Measurements from ENCODE around the gene UBR4.
A peak's percentile ranks its signal among the peaks of the same experiment; 100 is the strongest.

The UBR4 gene

GRCh38 chr1:19205403-19205802 is 4.7 kb downstream of the UBR4 start:
- no peak overlapping the region for H3K14ac ChIP-seq (ENCODE audit: low read length in 2 of 2)
- no peak for DNase-seq
- no peaks in the 10 kb centered on the region for H3K27me3 ChIP-seq (ENCODE audit: control insufficient read depth in 1 of 2, insufficient read depth in 1 of 2, low read length in 2 of 2)
- H2BK120ac ChIP-seq (ENCODE audit: low read depth, low read length), result no peak overlapping the region
- 80% methylated on average over 1 of the region's 1 CpG for WGBS
- H2AK5ac ChIP-seq (ENCODE audit: low read length, severe bottlenecking), result no peak overlapping the region
- H3K4me2 ChIP-seq (ENCODE audit: low read length, poor library complexity, severe bottlenecking), result no peak overlapping the region
- peaks cover 7% of the 10 kb centered on the region for H3K4me1 ChIP-seq (ENCODE audit: control insufficient read depth, insufficient read depth, low read depth, low read length)
- no peak overlapping the region for H2BK15ac ChIP-seq (ENCODE audit: low read depth, poor library complexity, severe bottlenecking)
- H3K9ac ChIP-seq (ENCODE audit: low read length), result no peak overlapping the region
- H3K27ac ChIP-seq (ENCODE audit: low read length, poor library complexity, severe bottlenecking), result no peak overlapping the region
- H3K9me3 ChIP-seq (ENCODE audit: control insufficient read depth, low read length), result no peaks in the 10 kb centered on the region
- H3K23ac ChIP-seq (ENCODE audit: low read length in 2 of 2), result no peak overlapping the region
- no peak overlapping the region for H3K18ac ChIP-seq (ENCODE audit: low read depth in 1 of 2, low read length in 2 of 2)
- no peak overlapping the region for H3K4ac ChIP-seq (ENCODE audit: low read depth in 1 of 2, low read length in 2 of 2)
- H2BK5ac ChIP-seq (ENCODE audit: low read depth, low read length, poor library complexity, severe bottlenecking), result no peak overlapping the region
- peaks cover 2% of the 10 kb centered on the region for H3K79me1 ChIP-seq (replicated peaks; ENCODE audit: low read length, poor library complexity, severe bottlenecking)
- peaks cover 0 to 13% of the 10 kb centered on the region in 2 experiments for H3K36me3 ChIP-seq (ENCODE audit: control insufficient read depth in 1 of 2, insufficient read depth in 2 of 2, low read depth in 1 of 2, low read length in 2 of 2)
- H2AFZ ChIP-seq (ENCODE audit: low read depth, low read length), result no peak overlapping the region
- H4K91ac ChIP-seq (ENCODE audit: low read length), result no peak overlapping the region
- H4K8ac ChIP-seq (ENCODE audit: low read length), result no peak overlapping the region
- H2BK12ac ChIP-seq (ENCODE audit: low read length in 2 of 2), result no peak overlapping the region
- no peak overlapping the region for H3K4me3 ChIP-seq (ENCODE audit: insufficient read depth in 1 of 2, low read depth in 1 of 2, low read length in 2 of 2)

- Histone ChIP-seq H3K4me2 (ENCODE audit: low read length, poor library complexity, severe bottlenecking) (no peak overlapping the region), H2AK5ac (ENCODE audit: low read length, severe bottlenecking) (no peak overlapping the region), H3K27ac (ENCODE audit: low read length, poor library complexity, severe bottlenecking) (peak overlapping the region; percentile 26), H3K18ac (ENCODE audit: low read depth in 1 of 2, low read length in 2 of 2) (no peak overlapping the region), H3K14ac (ENCODE audit: low read length in 2 of 2) (no peak overlapping the region), H3K4ac (ENCODE audit: low read depth in 1 of 2, low read length in 2 of 2) (no peak overlapping the region), H3K4me3 (ENCODE audit: insufficient read depth in 1 of 2, low read depth in 1 of 2, low read length in 2 of 2) (no peak overlapping the region), H3K79me1 (replicated peaks; ENCODE audit: low read length, poor library complexity, severe bottlenecking) (peaks cover 2% of the 10 kb centered on the region), H2BK5ac (ENCODE audit: low read depth, low read length, poor library complexity, severe bottlenecking) (no peak overlapping the region), H3K23ac (ENCODE audit: low read length in 2 of 2) (no peak overlapping the region), H4K91ac (ENCODE audit: low read length) (no peak overlapping the region), H2BK120ac (ENCODE audit: low read depth, low read length) (no peak overlapping the region), H2BK12ac (ENCODE audit: low read length in 2 of 2) (no peak overlapping the region), H3K9me3 (ENCODE audit: control insufficient read depth, low read length) (no peaks in the 10 kb centered on the region), H2AFZ (ENCODE audit: low read depth, low read length) (no peak overlapping the region), H4K8ac (ENCODE audit: low read length) (no peak overlapping the region), H3K4me1 (ENCODE audit: control insufficient read depth, insufficient read depth, low read depth, low read length) (peaks cover 7% of the 10 kb centered on the region), H3K9ac (ENCODE audit: low read length) (no peak overlapping the region), H3K36me3 (ENCODE audit: control insufficient read depth in 1 of 2, insufficient read depth in 2 of 2, low read depth in 1 of 2, low read length in 2 of 2) (peaks cover 0 to 20% of the 10 kb centered on the region in 2 experiments), H2BK15ac (ENCODE audit: low read depth, poor library complexity, severe bottlenecking) (no peak overlapping the region), H3K27me3 (ENCODE audit: control insufficient read depth in 1 of 2, insufficient read depth in 1 of 2, low read length in 2 of 2) (no peaks in the 10 kb centered on the region)
- DNase-seq, result peak; percentile 30
- 98% methylated on average over 5 of the region's 6 CpGs for WGBS
These were observed 5.4 kb downstream of the UBR4 start for GRCh38 chr1:19204446-19205266.

GRCh38 chr1:19203440-19203839 is 6.6 kb downstream of the UBR4 start:
- no peaks in the 10 kb centered on the region for H3K9me3 ChIP-seq (ENCODE audit: control insufficient read depth, low read length)
- no CpG with 5 or more reads among the region's 2 CpGs for whole genome bisulfite sequencing

GRCh38 chr1:19202396-19202795 is 7.7 kb downstream of the UBR4 start:
- Histone ChIP-seq H3K9ac (ENCODE audit: low read length) (no peak overlapping the region), H3K9me3 (ENCODE audit: control insufficient read depth, low read length) (no peaks in the 10 kb centered on the region)
- 95% methylated on average over 3 of the region's 3 CpGs for WGBS

More at GRCh38 chr1:19203440-19203839, 6.6 kb downstream of the UBR4 start:
- H3K18ac ChIP-seq (ENCODE audit: low read depth in 1 of 2, low read length in 2 of 2), result no peak overlapping the region
- no peak overlapping the region for H3K4me3 ChIP-seq (ENCODE audit: insufficient read depth in 1 of 2, low read depth in 1 of 2, low read length in 2 of 2)
- no peak overlapping the region for H2BK5ac ChIP-seq (ENCODE audit: low read depth, low read length, poor library complexity, severe bottlenecking)
- no peak overlapping the region for H3K9ac ChIP-seq (ENCODE audit: low read length)
- H3K27ac ChIP-seq (ENCODE audit: low read length, poor library complexity, severe bottlenecking), result no peak overlapping the region
- no peak overlapping the region for H2BK120ac ChIP-seq (ENCODE audit: low read depth, low read length)
- H4K91ac ChIP-seq (ENCODE audit: low read length), result no peak overlapping the region
- H3K23ac ChIP-seq (ENCODE audit: low read length in 2 of 2), result no peak overlapping the region
- DNase-seq, result peak; percentile 38
- no peak overlapping the region for H3K4me2 ChIP-seq (ENCODE audit: low read length, poor library complexity, severe bottlenecking)
- H3K4ac ChIP-seq (ENCODE audit: low read depth in 1 of 2, low read length in 2 of 2), result no peak overlapping the region
- H3K4me1 ChIP-seq (ENCODE audit: control insufficient read depth, insufficient read depth, low read depth, low read length), result peaks cover 7% of the 10 kb centered on the region
- H3K79me1 ChIP-seq (replicated peaks; ENCODE audit: low read length, poor library complexity, severe bottlenecking), result peaks cover 9% of the 10 kb centered on the region
- peaks cover 3 to 32% of the 10 kb centered on the region in 2 experiments for H3K36me3 ChIP-seq (ENCODE audit: control insufficient read depth in 1 of 2, insufficient read depth in 2 of 2, low read depth in 1 of 2, low read length in 2 of 2)
- H2BK15ac ChIP-seq (ENCODE audit: low read depth, poor library complexity, severe bottlenecking), result no peak overlapping the region
- no peak overlapping the region for H4K8ac ChIP-seq (ENCODE audit: low read length)
- H2AK5ac ChIP-seq (ENCODE audit: low read length, severe bottlenecking), result no peak overlapping the region
- no peak overlapping the region for H3K14ac ChIP-seq (ENCODE audit: low read length in 2 of 2)
- no peak overlapping the region for H2AFZ ChIP-seq (ENCODE audit: low read depth, low read length)
- H3K27me3 ChIP-seq (ENCODE audit: control insufficient read depth in 1 of 2, insufficient read depth in 1 of 2, low read length in 2 of 2), result no peaks in the 10 kb centered on the region
- H2BK12ac ChIP-seq (ENCODE audit: low read length in 2 of 2), result no peak overlapping the region

More at GRCh38 chr1:19202396-19202795, 7.7 kb downstream of the UBR4 start:
- H2BK15ac ChIP-seq (ENCODE audit: low read depth, poor library complexity, severe bottlenecking), result no peak overlapping the region
- no peak overlapping the region for H4K8ac ChIP-seq (ENCODE audit: low read length)
- H3K27me3 ChIP-seq (ENCODE audit: control insufficient read depth in 1 of 2, insufficient read depth in 1 of 2, low read length in 2 of 2), result no peaks in the 10 kb centered on the region
- peaks cover 6 to 43% of the 10 kb centered on the region in 2 experiments for H3K36me3 ChIP-seq (ENCODE audit: control insufficient read depth in 1 of 2, insufficient read depth in 2 of 2, low read depth in 1 of 2, low read length in 2 of 2)
- H3K27ac ChIP-seq (ENCODE audit: low read length, poor library complexity, severe bottlenecking), result no peak overlapping the region
- H3K23ac ChIP-seq (ENCODE audit: low read length in 2 of 2), result no peak overlapping the region
- H4K91ac ChIP-seq (ENCODE audit: low read length), result no peak overlapping the region
- H3K4ac ChIP-seq (ENCODE audit: low read depth in 1 of 2, low read length in 2 of 2), result no peak overlapping the region
- H2BK5ac ChIP-seq (ENCODE audit: low read depth, low read length, poor library complexity, severe bottlenecking), result no peak overlapping the region
- H3K4me2 ChIP-seq (ENCODE audit: low read length, poor library complexity, severe bottlenecking), result no peak overlapping the region
- DNase-seq, result no peak
- H2AFZ ChIP-seq (ENCODE audit: low read depth, low read length), result no peak overlapping the region
- H3K4me1 ChIP-seq (ENCODE audit: control insufficient read depth, insufficient read depth, low read depth, low read length), result peaks cover 7% of the 10 kb centered on the region
- no peak overlapping the region for H2AK5ac ChIP-seq (ENCODE audit: low read length, severe bottlenecking)
- H2BK120ac ChIP-seq (ENCODE audit: low read depth, low read length), result no peak overlapping the region
- H3K4me3 ChIP-seq (ENCODE audit: insufficient read depth in 1 of 2, low read depth in 1 of 2, low read length in 2 of 2), result no peak overlapping the region
- H3K14ac ChIP-seq (ENCODE audit: low read length in 2 of 2), result no peak overlapping the region
- no peak overlapping the region for H3K18ac ChIP-seq (ENCODE audit: low read depth in 1 of 2, low read length in 2 of 2)
- no peak overlapping the region for H2BK12ac ChIP-seq (ENCODE audit: low read length in 2 of 2)
- H3K79me1 ChIP-seq (replicated peaks; ENCODE audit: low read length, poor library complexity, severe bottlenecking), result peaks cover 15% of the 10 kb centered on the region

Measured in mesenchymal stem cell (in vitro differentiated cells and primary cell).